ENCODE measurements around the gene DLX2.

DLX2 gene

GRCh38 chr2:172087207-172087779 lies 15.4 kb downstream of the DLX2 start:
- Histone ChIP-seq H3K27me3 (replicated peaks; ENCODE audit: control insufficient read depth, insufficient read depth, low read length) (peaks cover 1% of the 10 kb centered on the region), H3K36me3 (ENCODE audit: control insufficient read depth, insufficient read depth, low read length) (no peaks in the 10 kb centered on the region), H3K4me3 (replicated peaks; ENCODE audit: low read depth, low read length) (no peak overlapping the region)
- no peak for TF ChIP-seq CTCF (IDR thresholded peaks at IDR 0.05; ENCODE audit: insufficient read depth, low read length, poor library complexity, severe bottlenecking)
- no peak for DNase-seq (ENCODE audit: extremely low read depth, insufficient read length)

- TF ChIP-seq CTCF (IDR thresholded peaks at IDR 0.05; ENCODE audit: insufficient read depth, low read length, poor library complexity, severe bottlenecking): no peak
- Histone ChIP-seq H3K36me3 (ENCODE audit: control insufficient read depth, insufficient read depth, low read length) (no peaks in the 10 kb centered on the region), H3K27me3 (replicated peaks; ENCODE audit: control insufficient read depth, insufficient read depth, low read length) (peaks cover 1% of the 10 kb centered on the region), H3K4me3 (replicated peaks; ENCODE audit: low read depth, low read length) (peak overlapping the region; percentile 61)
- DNase-seq (ENCODE audit: extremely low read depth, insufficient read length): no peak
These were observed 16.2 kb downstream of the DLX2 start for GRCh38 chr2:172086241-172087206.

DNA sequence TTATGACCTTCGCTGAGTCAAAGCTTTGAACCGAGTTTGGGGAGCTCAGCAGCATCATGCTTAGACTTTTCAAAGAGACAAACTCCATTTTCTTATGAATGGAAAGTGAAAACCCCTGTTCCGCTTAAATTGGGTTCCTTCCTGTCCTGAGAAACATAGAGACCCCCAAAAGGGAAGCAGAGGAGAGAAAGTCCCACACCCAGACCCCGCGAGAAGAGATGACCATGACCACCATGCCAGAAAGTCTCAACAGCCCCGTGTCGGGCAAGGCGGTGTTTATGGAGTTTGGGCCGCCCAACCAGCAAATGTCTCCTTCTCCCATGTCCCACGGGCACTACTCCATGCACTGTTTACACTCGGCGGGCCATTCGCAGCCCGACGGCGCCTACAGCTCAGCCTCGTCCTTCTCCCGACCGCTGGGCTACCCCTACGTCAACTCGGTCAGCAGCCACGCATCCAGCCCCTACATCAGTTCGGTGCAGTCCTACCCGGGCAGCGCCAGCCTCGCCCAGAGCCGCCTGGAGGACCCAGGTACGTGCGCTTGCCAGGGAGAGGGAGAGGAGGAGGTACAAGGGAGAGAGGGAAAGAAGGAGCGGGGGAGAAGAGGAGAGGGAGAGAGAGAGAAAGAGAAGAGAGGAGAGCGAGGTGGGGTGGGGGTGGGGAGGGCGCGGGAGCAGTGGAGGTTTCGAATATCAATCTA lies 17.1 kb downstream of the DLX2 start, which contains the start of gene DLX1:
DLX1 (plus strand) TSS at position 48 of the 700 bp plus-strand sequence; CDS start at position 219, 171 bp downstream.
- no peak for TF ChIP-seq CTCF (IDR thresholded peaks at IDR 0.05; ENCODE audit: insufficient read depth, low read length, poor library complexity, severe bottlenecking)
- no peaks in the 10 kb centered on the region for H3K36me3 ChIP-seq (ENCODE audit: control insufficient read depth, insufficient read depth, low read length)
- DNase-seq (ENCODE audit: extremely low read depth, insufficient read length): peak; percentile 57
- H3K27me3 ChIP-seq (replicated peaks; ENCODE audit: control insufficient read depth, insufficient read depth, low read length): peaks cover 1% of the 10 kb centered on the region
- H3K4me3 ChIP-seq (replicated peaks; ENCODE audit: low read depth, low read length): peak within 1 kb of the TSS; percentile 61

GRCh38 chr2:172084645-172085459 lies 17.8 kb downstream of the DLX2 start:
- no peaks in the 10 kb centered on the region; the same call in none of the 2 replicates for H3K27me3 ChIP-seq (replicated peaks; ENCODE audit: control insufficient read depth, insufficient read depth, low read length)
- DNase-seq (ENCODE audit: extremely low read depth, insufficient read length): peak; percentile 80
- no peaks in the 10 kb centered on the region for H3K36me3 ChIP-seq (ENCODE audit: control insufficient read depth, insufficient read depth, low read length)
- peak overlapping the region; percentile 61 for H3K4me3 ChIP-seq (replicated peaks; ENCODE audit: low read depth, low read length)
- TF ChIP-seq CTCF (IDR thresholded peaks at IDR 0.05; ENCODE audit: insufficient read depth, low read length, poor library complexity, severe bottlenecking): peak; percentile 16

DNA sequence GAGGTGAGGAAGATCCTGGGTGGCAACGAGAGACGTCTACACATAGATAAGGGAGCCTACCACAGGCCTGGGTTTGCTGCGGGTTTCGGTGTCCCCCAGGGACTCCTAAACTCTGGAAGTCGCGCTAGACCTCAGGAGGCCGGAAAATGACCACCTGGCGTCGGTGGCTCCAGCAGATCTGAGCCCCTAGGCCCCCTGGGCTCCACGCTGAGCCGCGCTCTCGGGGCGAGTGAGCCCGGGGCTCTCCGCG lies 18.4 kb downstream of the DLX2 start:
- Histone ChIP-seq H3K27me3 (replicated peaks; ENCODE audit: control insufficient read depth, insufficient read depth, low read length) (no peaks in the 10 kb centered on the region; the same call in none of the 2 replicates), H3K36me3 (ENCODE audit: control insufficient read depth, insufficient read depth, low read length) (no peaks in the 10 kb centered on the region), H3K4me3 (replicated peaks; ENCODE audit: low read depth, low read length) (peak overlapping the region; percentile 61)
- DNase-seq (ENCODE audit: extremely low read depth, insufficient read length): no peak
- TF ChIP-seq CTCF (IDR thresholded peaks at IDR 0.05; ENCODE audit: insufficient read depth, low read length, poor library complexity, severe bottlenecking): no peak
